AG04450 (cell line): ENCODE results near the gene PILRB. TPM values are rescaled to one million over a fixed set of nuclear protein-coding genes. Genes with fewer than 3 reads are reported as not detected.

Experiments used
- CTCF ChIA-PET: fragments of 300-600, 350-600 bp; formaldehyde crosslinking; extraction: SDS; loops from one replicate; lab custom pipeline; 2022; ENCODE audit warnings: antibody characterized with exemption, inconsistent platforms; lab: Charles Lee
- POLR2A ChIA-PET: fragments of 350-600 bp; formaldehyde crosslinking; extraction: SDS; loops from one replicate; lab custom pipeline; 2021; ENCODE audit warnings: antibody characterized with exemption, inconsistent platforms; lab: Yijun Ruan, JAX
- DNase-seq: peaks from one replicate; pipeline ENCODE4 v3.0.0-alpha.2; 2011; ENCODE audit warnings: low read depth, low spot score
- H3K27ac ChIP-seq: one replicate; pipeline ENCODE4 v1.5.1; 2012; ENCODE audit warnings: low read depth, low read length, control low read depth
- H3K27me3 ChIP-seq: one replicate; pipeline ENCODE4 v1.6.0; 2012; ENCODE audit warnings: low read length; ENCODE audit not compliant: control insufficient read depth, insufficient read depth
- H3K4me3 ChIP-seq: 2 replicates; pipeline ENCODE4 v1.5.1; 2011; ENCODE audit warnings: mild to moderate bottlenecking, low read depth, low read length, control low read depth
- H3K9me3 ChIP-seq: 2 replicates; pipeline ENCODE4 v1.5.1; 2012; ENCODE audit warnings: low read length; ENCODE audit not compliant: control insufficient read depth, insufficient read depth
- polyA plus RNA-seq: library from polyadenylated mRNA; depleted of rRNA; stranded (reverse); fragments of >200 nt; gene quantifications from 2 replicates; pipeline ENCODE4 v1.2.3, GENCODE V29; 2011
- TF ChIP-seq, protein P1 (sequence below): IDR thresholded peaks from 2 replicates; pipeline ENCODE4 v1.5.1; 2011; ENCODE audit warnings: low read depth, low read length, control low read depth, inconsistent platforms

The PILRB gene
- polyA plus RNA-seq, 1 experiment, result 6.6 TPM

DNA sequence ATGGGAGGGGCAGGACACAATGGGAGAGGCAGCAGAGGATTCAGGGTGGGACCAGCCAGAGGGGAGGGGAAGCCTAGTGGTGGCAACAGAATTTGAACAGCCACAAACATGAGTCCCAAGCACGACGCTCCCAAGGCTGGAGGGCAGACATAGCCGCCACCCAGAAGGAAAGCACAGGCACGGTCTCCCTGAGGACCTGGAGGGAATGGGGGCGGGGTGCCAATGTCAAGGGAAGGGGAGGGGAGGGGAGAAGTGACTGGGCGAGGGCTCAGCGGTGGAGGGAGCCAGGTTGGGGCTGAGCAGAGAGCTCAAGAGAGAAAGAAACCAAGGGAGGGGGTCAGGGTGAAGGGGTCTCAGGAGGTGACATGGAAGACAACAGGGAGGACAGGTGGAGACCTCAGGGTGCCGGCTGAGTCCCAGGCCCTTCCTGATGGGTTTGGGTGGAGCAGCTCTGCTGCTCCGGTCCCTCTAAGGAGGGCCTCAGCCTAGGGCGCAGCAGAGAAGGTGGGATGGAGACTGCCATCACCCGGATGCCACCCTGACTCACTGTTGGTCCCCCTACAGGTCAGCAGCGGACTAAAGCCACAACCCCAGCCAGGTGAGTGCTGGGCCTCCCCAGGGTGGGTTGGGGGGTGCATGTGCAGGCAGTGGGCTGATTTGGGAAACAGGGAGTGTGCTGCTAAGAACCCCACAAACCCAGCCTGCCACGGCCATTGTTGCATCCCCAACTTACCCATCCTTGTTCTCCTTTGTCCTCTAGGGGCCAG, 39.6 kb downstream of the PILRB start:
- no peak overlapping the region for H3K27ac ChIP-seq
- H3K27me3 ChIP-seq, result peaks cover 44% of the 10 kb centered on the region
- DNase-seq, result no peak
- ChIA-PET CTCF (interaction anchor here (1.5 to 2.4 kb wide), 2 partner anchors 10 kb away, joined by 7 to 11 read pairs; no protein-coding TSS in a partner anchor), POLR2A (no interaction called here)
- TF ChIP-seq, protein P1, sequence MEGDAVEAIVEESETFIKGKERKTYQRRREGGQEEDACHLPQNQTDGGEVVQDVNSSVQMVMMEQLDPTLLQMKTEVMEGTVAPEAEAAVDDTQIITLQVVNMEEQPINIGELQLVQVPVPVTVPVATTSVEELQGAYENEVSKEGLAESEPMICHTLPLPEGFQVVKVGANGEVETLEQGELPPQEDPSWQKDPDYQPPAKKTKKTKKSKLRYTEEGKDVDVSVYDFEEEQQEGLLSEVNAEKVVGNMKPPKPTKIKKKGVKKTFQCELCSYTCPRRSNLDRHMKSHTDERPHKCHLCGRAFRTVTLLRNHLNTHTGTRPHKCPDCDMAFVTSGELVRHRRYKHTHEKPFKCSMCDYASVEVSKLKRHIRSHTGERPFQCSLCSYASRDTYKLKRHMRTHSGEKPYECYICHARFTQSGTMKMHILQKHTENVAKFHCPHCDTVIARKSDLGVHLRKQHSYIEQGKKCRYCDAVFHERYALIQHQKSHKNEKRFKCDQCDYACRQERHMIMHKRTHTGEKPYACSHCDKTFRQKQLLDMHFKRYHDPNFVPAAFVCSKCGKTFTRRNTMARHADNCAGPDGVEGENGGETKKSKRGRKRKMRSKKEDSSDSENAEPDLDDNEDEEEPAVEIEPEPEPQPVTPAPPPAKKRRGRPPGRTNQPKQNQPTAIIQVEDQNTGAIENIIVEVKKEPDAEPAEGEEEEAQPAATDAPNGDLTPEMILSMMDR, result no peak
- no peak overlapping the region for H3K4me3 ChIP-seq
- H3K9me3 ChIP-seq, result 0 out of 2 replicates have a peak, but pooled peaks cover 4% of the 10 kb centered on the region

DNA sequence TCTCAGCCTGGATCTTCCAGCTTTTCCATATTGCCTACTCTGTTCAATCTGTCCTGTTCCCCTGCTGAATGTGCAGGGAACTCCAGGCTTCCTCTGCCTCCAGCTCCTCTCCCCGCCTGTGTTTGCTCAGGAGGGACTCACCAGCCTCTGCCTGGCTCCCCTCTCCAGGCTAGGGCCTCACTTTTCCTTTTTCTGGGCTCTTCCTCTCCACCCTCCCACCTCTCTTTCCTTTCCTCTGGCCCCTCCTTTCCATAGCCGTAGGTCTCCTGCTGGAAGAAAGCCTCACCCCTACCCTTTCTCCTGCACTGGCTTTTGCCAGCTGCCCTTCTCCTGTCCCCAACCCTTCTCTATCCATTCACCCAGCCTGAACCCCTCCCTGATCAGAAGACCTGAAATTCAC, 40.3 kb downstream of the PILRB start:
- Histone ChIP-seq H3K27me3 (peaks cover 39% of the 10 kb centered on the region), H3K4me3 (no peak overlapping the region), H3K27ac (no peak overlapping the region), H3K9me3 (0 out of 2 replicates have a peak, but pooled peaks cover 4% of the 10 kb centered on the region)
- no peak for DNase-seq
- ChIA-PET POLR2A (no interaction called here), CTCF (interaction anchor here (1.5 kb wide), 1 partner anchor 9 kb away, joined by 7 read pairs; no protein-coding TSS in a partner anchor)
- TF ChIP-seq, protein P1, result no peak

DNA sequence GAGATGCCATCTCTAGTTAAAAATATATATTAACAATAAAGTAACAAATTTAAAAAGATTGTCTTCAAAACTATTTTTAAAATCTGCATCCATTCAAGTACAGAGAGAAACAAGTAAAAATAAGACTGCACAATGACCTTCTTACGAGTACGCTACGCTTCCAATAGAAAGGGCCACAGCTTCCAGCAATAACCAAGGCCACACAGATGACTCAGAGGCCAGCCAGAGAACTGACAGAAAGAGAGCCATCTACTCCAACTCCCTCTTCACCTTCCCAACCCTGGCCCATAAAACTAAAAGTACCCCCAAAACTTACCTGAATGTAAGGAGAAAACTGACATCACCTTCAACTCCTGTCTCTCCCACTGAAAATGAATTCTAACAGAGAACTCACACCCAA, 42.1 kb downstream of the PILRB start:
- H3K9me3 ChIP-seq, result no peaks in the 10 kb centered on the region
- H3K4me3 ChIP-seq, result no peak overlapping the region
- TF ChIP-seq, protein P1, result no peak
- no peak for DNase-seq
- ChIA-PET CTCF (no interaction called here), POLR2A (no interaction called here)
- no peak overlapping the region for H3K27ac ChIP-seq
- H3K27me3 ChIP-seq, result peaks cover 32% of the 10 kb centered on the region

DNA sequence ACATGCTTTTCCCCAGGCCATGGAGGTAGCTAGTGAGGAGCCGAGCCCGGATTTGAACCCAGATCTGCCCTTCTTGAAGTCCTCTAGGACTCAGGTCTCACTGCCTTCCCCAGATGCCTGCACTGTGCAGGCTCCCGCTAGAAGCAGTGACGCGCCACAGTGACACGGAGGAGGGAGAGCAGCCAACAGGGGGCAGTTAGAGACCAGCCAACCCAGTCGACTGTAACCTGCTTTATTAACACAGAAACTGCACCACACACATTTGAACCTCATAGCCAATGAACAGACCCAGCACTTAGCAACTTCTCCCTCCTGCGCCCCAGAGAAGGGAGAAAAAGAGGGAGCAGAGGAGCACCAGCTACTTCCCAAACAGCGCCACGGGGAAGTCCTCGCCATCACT, 42.7 kb downstream of the PILRB start:
- no peak for DNase-seq
- ChIA-PET CTCF (interaction anchor here (0.6 kb wide), 1 partner anchor 82 kb away, joined by 3 read pairs; no protein-coding TSS in a partner anchor), POLR2A (no interaction called here)
- H3K27me3 ChIP-seq, result peaks cover 30% of the 10 kb centered on the region
- H3K27ac ChIP-seq, result no peak overlapping the region
- no peaks in the 10 kb centered on the region for H3K9me3 ChIP-seq
- no peak overlapping the region for H3K4me3 ChIP-seq
- TF ChIP-seq, protein P1, result 0 out of 2 replicates have a peak, but pooled peaks have one; percentile 12

DNA sequence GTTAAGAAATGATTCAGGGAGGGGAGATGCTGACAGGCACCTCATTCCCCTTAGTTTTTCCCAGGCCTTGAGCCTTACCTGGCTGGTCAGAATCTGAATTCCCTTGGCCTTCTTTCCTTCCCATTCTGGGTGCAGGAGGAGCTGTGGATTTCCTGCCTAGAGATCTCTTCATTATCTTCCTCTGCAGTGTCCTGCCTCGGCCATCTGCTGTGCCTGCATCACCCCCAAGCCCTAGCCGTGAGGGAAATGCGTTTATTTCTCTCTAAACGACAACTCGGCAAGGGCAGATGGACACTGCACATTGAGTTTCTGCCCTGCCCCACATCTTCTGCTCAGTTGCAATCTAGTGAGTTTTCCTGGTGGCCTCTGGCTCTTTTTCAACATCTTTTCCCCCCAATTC, 43.9 kb downstream of the PILRB start:
- CTCF ChIA-PET, result no interaction called here
- Histone ChIP-seq H3K4me3 (no peak overlapping the region), H3K9me3 (no peaks in the 10 kb centered on the region), H3K27me3 (peaks cover 34% of the 10 kb centered on the region), H3K27ac (no peak overlapping the region)
- POLR2A ChIA-PET, result no interaction called here
- TF ChIP-seq, protein P1, result no peak
- no peak for DNase-seq
